Kidney epithelial cell (primary cell): ENCODE measurements around the gene KCNQ5. TPM values are rescaled to one million over a fixed set of nuclear protein-coding genes. Genes with fewer than 3 reads are reported as not detected.

Experiments used
- DNase-seq: peaks from one replicate; pipeline ENCODE4 v3.0.0-alpha.2; 2010; ENCODE audit warnings: low read depth
- H3K27me3 ChIP-seq: 2 replicates; pipeline ENCODE4 v1.6.0; 2011; ENCODE audit warnings: low read length; ENCODE audit not compliant: control insufficient read depth, insufficient read depth
- H3K36me3 ChIP-seq: 2 replicates; pipeline ENCODE4 v1.5.1; 2011; ENCODE audit warnings: low read length; ENCODE audit not compliant: control insufficient read depth, insufficient read depth
- H3K4me3 ChIP-seq: 2 replicates; pipeline ENCODE4 v1.5.1; 2011; ENCODE audit warnings: low read depth, mild to moderate bottlenecking, control low read depth, low read length
- total RNA-seq: library from RNA; depleted of rRNA; stranded (reverse); fragments of >200 nt; gene quantifications from 2 replicates; pipeline ENCODE4 v1.2.3, GENCODE V29; 2015
- TF ChIP-seq, protein P1 (sequence below): IDR thresholded peaks from 2 replicates; pipeline ENCODE4 v1.5.1; 2011; ENCODE audit warnings: mild to moderate bottlenecking, moderate library complexity, low read length, control low read depth, inconsistent platforms; ENCODE audit not compliant: insufficient read depth, poor library complexity, severe bottlenecking

Gene KCNQ5
- total RNA-seq, 1 donor from 2014 or later, result 1.9 TPM

GRCh38 chr6:73036689-73037088 lies 414.8 kb downstream of the KCNQ5 start:
- no peak overlapping the region for H3K4me3 ChIP-seq
- no peak for DNase-seq
- TF ChIP-seq, protein P1, sequence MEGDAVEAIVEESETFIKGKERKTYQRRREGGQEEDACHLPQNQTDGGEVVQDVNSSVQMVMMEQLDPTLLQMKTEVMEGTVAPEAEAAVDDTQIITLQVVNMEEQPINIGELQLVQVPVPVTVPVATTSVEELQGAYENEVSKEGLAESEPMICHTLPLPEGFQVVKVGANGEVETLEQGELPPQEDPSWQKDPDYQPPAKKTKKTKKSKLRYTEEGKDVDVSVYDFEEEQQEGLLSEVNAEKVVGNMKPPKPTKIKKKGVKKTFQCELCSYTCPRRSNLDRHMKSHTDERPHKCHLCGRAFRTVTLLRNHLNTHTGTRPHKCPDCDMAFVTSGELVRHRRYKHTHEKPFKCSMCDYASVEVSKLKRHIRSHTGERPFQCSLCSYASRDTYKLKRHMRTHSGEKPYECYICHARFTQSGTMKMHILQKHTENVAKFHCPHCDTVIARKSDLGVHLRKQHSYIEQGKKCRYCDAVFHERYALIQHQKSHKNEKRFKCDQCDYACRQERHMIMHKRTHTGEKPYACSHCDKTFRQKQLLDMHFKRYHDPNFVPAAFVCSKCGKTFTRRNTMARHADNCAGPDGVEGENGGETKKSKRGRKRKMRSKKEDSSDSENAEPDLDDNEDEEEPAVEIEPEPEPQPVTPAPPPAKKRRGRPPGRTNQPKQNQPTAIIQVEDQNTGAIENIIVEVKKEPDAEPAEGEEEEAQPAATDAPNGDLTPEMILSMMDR, result no peak
- no peaks in the 10 kb centered on the region for H3K36me3 ChIP-seq
- no peaks in the 10 kb centered on the region for H3K27me3 ChIP-seq

GRCh38 chr6:73041051-73041450 lies 419.2 kb downstream of the KCNQ5 start:
- TF ChIP-seq, protein P1, result no peak
- H3K36me3 ChIP-seq, result no peaks in the 10 kb centered on the region
- H3K4me3 ChIP-seq, result no peak overlapping the region
- peak; percentile 10 for DNase-seq
- H3K27me3 ChIP-seq, result no peaks in the 10 kb centered on the region

DNA sequence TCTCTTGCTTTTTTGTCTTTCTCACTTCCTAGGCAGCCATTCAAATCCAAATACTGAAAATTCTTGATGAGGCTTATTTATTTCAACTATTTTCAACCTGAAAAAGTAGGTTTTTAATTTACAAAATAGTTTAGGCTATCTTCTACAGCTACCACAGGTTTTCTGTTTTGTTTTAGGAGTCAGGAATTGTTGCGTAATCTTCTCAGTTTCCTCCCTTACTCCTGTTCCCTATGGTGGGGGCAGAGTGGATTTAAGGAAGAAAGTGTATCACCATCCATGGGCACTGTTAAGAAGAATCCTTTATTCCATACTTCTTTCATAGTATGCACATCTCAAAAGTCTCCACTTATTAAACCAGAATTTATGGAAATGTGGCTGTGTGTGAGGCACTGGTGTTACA lies 421.0 kb downstream of the KCNQ5 start:
- TF ChIP-seq, protein P1, result no peak
- no peak for DNase-seq

GRCh38 chr6:73043446-73043845 lies 421.6 kb downstream of the KCNQ5 start:
- Histone ChIP-seq H3K36me3 (no peaks in the 10 kb centered on the region), H3K4me3 (no peak overlapping the region), H3K27me3 (no peaks in the 10 kb centered on the region)
- no peak for DNase-seq
- TF ChIP-seq, protein P1, result no peak

More for the DNA sequence above, 421.0 kb downstream of the KCNQ5 start:
- Histone ChIP-seq H3K4me3 (no peak overlapping the region), H3K36me3 (no peaks in the 10 kb centered on the region), H3K27me3 (no peaks in the 10 kb centered on the region)

- DNase-seq, result no peak
- Histone ChIP-seq H3K27me3 (no peaks in the 10 kb centered on the region), H3K4me3 (no peak overlapping the region), H3K36me3 (no peaks in the 10 kb centered on the region)
- TF ChIP-seq, protein P1, result no peak
Observed at GRCh38 chr6:73045609-73046008, 423.7 kb downstream of the KCNQ5 start.

GRCh38 chr6:73047801-73048200 lies 425.9 kb downstream of the KCNQ5 start:
- H3K4me3 ChIP-seq, result no peak overlapping the region
- no peak for DNase-seq
- TF ChIP-seq, protein P1, result no peak
- H3K36me3 ChIP-seq, result no peaks in the 10 kb centered on the region
- no peaks in the 10 kb centered on the region for H3K27me3 ChIP-seq
